ENCODE measurements around the gene CEP170B.

GRCh38 chr14:104883681-104884361, 18.8 kb downstream of the CEP170B start:
- TF ChIP-seq, protein P1, sequence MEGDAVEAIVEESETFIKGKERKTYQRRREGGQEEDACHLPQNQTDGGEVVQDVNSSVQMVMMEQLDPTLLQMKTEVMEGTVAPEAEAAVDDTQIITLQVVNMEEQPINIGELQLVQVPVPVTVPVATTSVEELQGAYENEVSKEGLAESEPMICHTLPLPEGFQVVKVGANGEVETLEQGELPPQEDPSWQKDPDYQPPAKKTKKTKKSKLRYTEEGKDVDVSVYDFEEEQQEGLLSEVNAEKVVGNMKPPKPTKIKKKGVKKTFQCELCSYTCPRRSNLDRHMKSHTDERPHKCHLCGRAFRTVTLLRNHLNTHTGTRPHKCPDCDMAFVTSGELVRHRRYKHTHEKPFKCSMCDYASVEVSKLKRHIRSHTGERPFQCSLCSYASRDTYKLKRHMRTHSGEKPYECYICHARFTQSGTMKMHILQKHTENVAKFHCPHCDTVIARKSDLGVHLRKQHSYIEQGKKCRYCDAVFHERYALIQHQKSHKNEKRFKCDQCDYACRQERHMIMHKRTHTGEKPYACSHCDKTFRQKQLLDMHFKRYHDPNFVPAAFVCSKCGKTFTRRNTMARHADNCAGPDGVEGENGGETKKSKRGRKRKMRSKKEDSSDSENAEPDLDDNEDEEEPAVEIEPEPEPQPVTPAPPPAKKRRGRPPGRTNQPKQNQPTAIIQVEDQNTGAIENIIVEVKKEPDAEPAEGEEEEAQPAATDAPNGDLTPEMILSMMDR (conservative IDR thresholded peaks at IDR 0.05), result no peak
- no peak for TF ChIP-seq ZFX (IDR thresholded peaks at IDR 0.05)
